AG04449 (cell line): Measurements from ENCODE around the gene CTNNA2.
A peak's percentile ranks its signal among the peaks of the same experiment; 100 is the strongest.

ENCODE experiments used
- CTCF ChIA-PET: fragments of 350-600 bp; formaldehyde crosslinking; extraction: SDS; loops from one replicate; lab custom pipeline; 2021; ENCODE audit warnings: antibody characterized with exemption; lab: Yijun Ruan, JAX
- POLR2A ChIA-PET: fragments of 400-600, 350-600 bp; formaldehyde crosslinking; extraction: SDS; loops from one replicate; lab custom pipeline; 2020; ENCODE audit warnings: antibody characterized with exemption, inconsistent platforms; lab: Yijun Ruan, JAX
- DNase-seq: peaks from one replicate; pipeline ENCODE4 v3.0.0-alpha.2; 2010; ENCODE audit warnings: low read depth, low spot score
- H3K4me3 ChIP-seq: 2 replicates; pipeline ENCODE4 v1.5.1; 2011; ENCODE audit warnings: low read depth, mild to moderate bottlenecking, control low read depth, low read length
- CTCF ChIP-seq: IDR thresholded peaks from one replicate; pipeline ENCODE4 v1.5.1; 2011; ENCODE audit warnings: mild to moderate bottlenecking, moderate library complexity, low read length, control low read depth, inconsistent platforms; ENCODE audit not compliant: insufficient read depth; ENCODE audit errors: missing control alignments

CTNNA2 gene

GRCh38 chr2:79715338-79715737, 202.5 kb downstream of the CTNNA2 start:
- ChIA-PET CTCF (no interaction called here), POLR2A (no interaction called here)
- DNase-seq: no peak
- no peak for TF ChIP-seq CTCF
- H3K4me3 ChIP-seq: no peak overlapping the region

GRCh38 chr2:79716266-79716665, 203.4 kb downstream of the CTNNA2 start:
- DNase-seq: no peak
- TF ChIP-seq CTCF: no peak
- H3K4me3 ChIP-seq: no peak overlapping the region
- ChIA-PET POLR2A (no interaction called here), CTCF (no interaction called here)

GRCh38 chr2:79717364-79718007, 204.6 kb downstream of the CTNNA2 start:
- H3K4me3 ChIP-seq: no peak overlapping the region
- ChIA-PET POLR2A (no interaction called here), CTCF (no interaction called here)
- DNase-seq: peak; percentile 77
- TF ChIP-seq CTCF: no peak

GRCh38 chr2:79721061-79721460, 208.2 kb downstream of the CTNNA2 start:
- no peak overlapping the region for H3K4me3 ChIP-seq
- ChIA-PET CTCF (no interaction called here), POLR2A (no interaction called here)
- no peak for TF ChIP-seq CTCF
- no peak for DNase-seq

GRCh38 chr2:79721966-79722365, 209.1 kb downstream of the CTNNA2 start:
- TF ChIP-seq CTCF: no peak
- POLR2A ChIA-PET: no interaction called here
- CTCF ChIA-PET: no interaction called here
- DNase-seq: no peak
- H3K4me3 ChIP-seq: no peak overlapping the region

GRCh38 chr2:79723830-79724229, 211.0 kb downstream of the CTNNA2 start:
- ChIA-PET POLR2A (no interaction called here), CTCF (interaction anchor here (1.0 kb wide), 1 partner anchor 10 kb away, joined by 3 read pairs; no protein-coding TSS in a partner anchor)
- TF ChIP-seq CTCF: no peak
- peak; percentile 99 for DNase-seq
- no peak overlapping the region for H3K4me3 ChIP-seq
